Ovary (tissue), 9 donors: ENCODE data around the gene ARSG. TPM values are rescaled to one million over a fixed set of nuclear protein-coding genes. Genes with fewer than 3 reads are reported as not detected.

Source experiments
- DNase-seq, 5 donors: peaks; one replicate each; pipeline ENCODE4 v3.0.0-alpha.2; 2019 to 2020
- H3K27ac ChIP-seq, 2 donors: fragments of 200-600 bp; one replicate each; pipeline versions ENCODE4 v1.5.1 to v1.8.0; 2019 to 2022
- H3K27me3 ChIP-seq: fragments of 200-600 bp; one replicate; pipeline ENCODE4 v1.8.0; 2022
- H3K36me3 ChIP-seq: fragments of 200-600 bp; sonication (generic); one replicate; pipeline ENCODE4 v1.5.1; 2019
- H3K4me1 ChIP-seq: one replicate; pipeline ENCODE4 v1.8.1; 2013; ENCODE audit warnings: mild to moderate bottlenecking, moderate library complexity; ENCODE audit not compliant: insufficient read depth
- H3K4me3 ChIP-seq: fragments of 200-600 bp; sonication (generic); one replicate; pipeline ENCODE4 v1.5.1; 2017
- H3K9me3 ChIP-seq, 2 donors: fragments of 200-600 bp in 1 of 2; sonication (generic) in 1 of 2; one replicate each; pipeline versions ENCODE4 v1.5.1 to v1.8.1; 2013 to 2019; ENCODE audit warnings: mild to moderate bottlenecking in 1 of 2, moderate library complexity in 1 of 2
- EP300 ChIP-seq: sonication (generic); formaldehyde crosslinking; IDR thresholded peaks from one replicate; pipeline ENCODE4 v1.6.1; 2017; ENCODE audit warnings: antibody characterized with exemption
- POLR2A ChIP-seq: fragments of 450-650 bp; IDR thresholded peaks from one replicate; pipeline ENCODE4 v1.6.1; 2017; ENCODE audit warnings: antibody characterized with exemption, mild to moderate bottlenecking, moderate library complexity
- WGBS, 3 donors: extraction: QIAGEN DNeasy Blood & Tissue Kit in 1 of 3; methylation state at CpG; one replicate each; pipeline versions ENCODE4 v1.1.5 to v1.1.7; 2013 to 2017; 5-methylcytosine and 5-hydroxymethylcytosine counted together
- intact Hi-C, 4 donors: fragments of 100-400 bp; cut with DNase I; formaldehyde crosslinking; loops; one replicate each; pipeline versions ENCODE4 v1.11.0 to v1.15.1; 2022 to 2023
- polyA plus RNA-seq, 2 donors: library from polyadenylated mRNA; stranded (reverse); fragments of 200-250 nt in 1 of 2; fragments of 350-450 nt in 1 of 2; fragmentation: Illumina TruSeq in 1 of 2; extraction: RNeasy Lipid Tissue Mini Kit (QIAGEN cat#74804) in 1 of 2; gene quantifications; one replicate each; pipeline ENCODE4 v1.2.3, GENCODE V29; 2013 to 2014
- total RNA-seq, 7 donors: library from RNA; depleted of rRNA in 2 of 7; stranded (reverse); fragments of >200 nt in 2 of 7; fragmentation: NEBNext Ultra II Directional in 3 of 7; extraction: Animal tissue kit (Norgen Biotek cat#: 25700) in 3 of 7; gene quantifications; one replicate each; pipeline versions ENCODE4 v1.1.0 to v1.2.4, GENCODE V29; 2016 to 2023
- TF ChIP-seq, protein P1 (sequence below), 3 donors: fragments of 450-650 bp in 2 of 3; fragments of 200-600 bp in 1 of 3; IDR thresholded peaks; one replicate each; pipeline versions ENCODE4 v1.5.1 to v1.8.0; 2016 to 2022; ENCODE audit warnings: antibody characterized with exemption in 3 of 3, mild to moderate bottlenecking in 1 of 3
- donor health status: DM: no; HTN: no; CAD: no; lungs with moderate emphysema.
- donor health status: DM: no; HTN: no; CAD: no.
- donor health status: Bipolar disorder and iron deficiency.
- donor health status: DM: yes; HTN: yes; CAD: no.
- donor health status: DM: no; HTN: no; CAD: no.
- donor health status: DM: yes; HTN: yes; CAD: no.

The ARSG gene
- total and polyA plus RNA-seq, 9 donors, result 5.2 to 19.8 (median 11.1) TPM

GRCh38 chr17:68291836-68292688 is 767 bp downstream of the ARSG start:
- WGBS, 3 donors, result 0 to 1% (median 1%) methylated on average over 64 to 76 of the region's 76 CpGs
- peak; percentile 56 to 73 (median 59) for DNase-seq
- peaks cover 5% of the 10 kb centered on the region for H3K4me1 ChIP-seq

GRCh38 chr17:68292689-68293040 is 1.4 kb downstream of the ARSG start:
- no peaks in the 10 kb centered on the region for H3K9me3 ChIP-seq
- TF ChIP-seq, protein P1, sequence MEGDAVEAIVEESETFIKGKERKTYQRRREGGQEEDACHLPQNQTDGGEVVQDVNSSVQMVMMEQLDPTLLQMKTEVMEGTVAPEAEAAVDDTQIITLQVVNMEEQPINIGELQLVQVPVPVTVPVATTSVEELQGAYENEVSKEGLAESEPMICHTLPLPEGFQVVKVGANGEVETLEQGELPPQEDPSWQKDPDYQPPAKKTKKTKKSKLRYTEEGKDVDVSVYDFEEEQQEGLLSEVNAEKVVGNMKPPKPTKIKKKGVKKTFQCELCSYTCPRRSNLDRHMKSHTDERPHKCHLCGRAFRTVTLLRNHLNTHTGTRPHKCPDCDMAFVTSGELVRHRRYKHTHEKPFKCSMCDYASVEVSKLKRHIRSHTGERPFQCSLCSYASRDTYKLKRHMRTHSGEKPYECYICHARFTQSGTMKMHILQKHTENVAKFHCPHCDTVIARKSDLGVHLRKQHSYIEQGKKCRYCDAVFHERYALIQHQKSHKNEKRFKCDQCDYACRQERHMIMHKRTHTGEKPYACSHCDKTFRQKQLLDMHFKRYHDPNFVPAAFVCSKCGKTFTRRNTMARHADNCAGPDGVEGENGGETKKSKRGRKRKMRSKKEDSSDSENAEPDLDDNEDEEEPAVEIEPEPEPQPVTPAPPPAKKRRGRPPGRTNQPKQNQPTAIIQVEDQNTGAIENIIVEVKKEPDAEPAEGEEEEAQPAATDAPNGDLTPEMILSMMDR (IDR thresholded peaks at IDR 0.05), result no peak
- TF ChIP-seq EP300, result no peak
- no peak for TF ChIP-seq POLR2A
- no peaks in the 10 kb centered on the region for H3K27me3 ChIP-seq
- DNase-seq, result no peak
- WGBS, 3 donors, result 31 to 33% (median 31%) methylated on average over 9 of the region's 9 CpGs
- H3K4me3 ChIP-seq, result no peak overlapping the region
- peaks cover 5% of the 10 kb centered on the region for H3K4me1 ChIP-seq
- intact Hi-C loops, result no loop called here
- no peak overlapping the region for H3K27ac ChIP-seq
- H3K36me3 ChIP-seq, result no peaks in the 10 kb centered on the region

More at GRCh38 chr17:68291836-68292688, 767 bp downstream of the ARSG start:
- intact Hi-C loops, result no loop called here
- no peak for TF ChIP-seq POLR2A
- TF ChIP-seq EP300, result no peak
- TF ChIP-seq, protein P1 (IDR thresholded peaks at IDR 0.05), result no peak
- Histone ChIP-seq H3K9me3 (no peaks in the 10 kb centered on the region), H3K27ac (peak overlapping the region in 1 of 2 donors; percentile 75), H3K36me3 (no peaks in the 10 kb centered on the region), H3K27me3 (no peaks in the 10 kb centered on the region), H3K4me3 (peak overlapping the region; percentile 47)

DNA sequence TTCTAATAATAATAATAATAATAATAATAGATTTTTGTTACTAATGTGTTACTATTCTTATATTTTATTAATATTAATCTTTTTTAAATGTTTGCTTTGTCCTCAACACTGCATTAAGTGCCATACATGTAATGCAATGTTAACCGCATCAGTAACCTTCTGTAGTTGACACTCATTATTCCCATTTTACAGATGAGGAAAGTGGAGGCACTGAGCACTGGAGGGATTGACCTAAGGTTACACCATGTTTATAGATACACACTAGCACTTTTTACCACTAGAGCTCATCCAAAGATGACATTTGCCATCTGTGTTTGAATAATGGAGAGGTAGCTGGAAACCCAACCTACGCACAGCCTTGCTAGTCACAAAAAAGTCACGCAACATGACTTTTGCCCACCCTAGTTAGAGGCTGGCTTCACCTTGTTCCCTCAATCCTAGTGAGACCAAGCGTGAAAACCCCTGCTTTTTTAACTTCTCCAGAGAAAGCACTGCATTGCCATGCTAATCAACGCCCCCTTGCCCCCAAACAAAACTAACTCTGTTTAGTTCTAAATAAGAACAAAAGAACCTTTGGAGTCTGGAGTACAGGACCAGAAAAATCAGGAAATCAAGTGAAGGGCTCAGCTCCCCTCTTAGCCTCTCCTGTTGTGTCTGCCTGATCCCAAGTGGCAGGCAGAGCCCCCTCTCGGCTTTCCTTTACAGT is 2.3 kb downstream of the ARSG start:
- DNase-seq, result no peak
- H3K27ac ChIP-seq, result no peak overlapping the region
- intact Hi-C loops, result no loop called here
- H3K9me3 ChIP-seq, result no peaks in the 10 kb centered on the region
- H3K27me3 ChIP-seq, result no peaks in the 10 kb centered on the region
- peaks cover 5% of the 10 kb centered on the region for H3K4me1 ChIP-seq
- 95 to 98% (median 96%) methylated on average over 6 of the region's 6 CpGs for WGBS, 3 donors
- H3K4me3 ChIP-seq, result no peak overlapping the region
- H3K36me3 ChIP-seq, result no peaks in the 10 kb centered on the region
- no peak for TF ChIP-seq POLR2A
- no peak for TF ChIP-seq EP300
- TF ChIP-seq, protein P1 (IDR thresholded peaks at IDR 0.05), result no peak

DNA sequence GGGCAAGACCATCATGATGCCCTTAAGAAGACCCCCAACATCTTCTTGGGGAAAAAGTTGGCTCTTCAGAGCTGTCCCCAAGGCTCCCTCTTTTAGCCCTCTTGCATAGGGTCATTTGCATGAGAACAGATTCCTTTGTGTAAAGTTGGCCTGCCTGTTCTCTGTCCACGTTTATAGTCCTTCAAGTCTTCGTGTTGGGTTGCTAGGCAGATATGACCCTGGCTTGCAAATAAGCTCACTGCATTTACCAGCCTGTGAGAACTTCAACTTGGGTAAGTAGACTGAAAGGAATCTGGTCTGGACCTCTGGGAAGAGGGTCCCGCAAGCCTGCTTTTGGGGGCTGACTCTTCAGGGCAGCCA is 2.9 kb downstream of the ARSG start:
- 66 to 81% (median 74%) methylated on average over 3 of the region's 3 CpGs for WGBS, 3 donors
- no peaks in the 10 kb centered on the region for H3K27me3 ChIP-seq
- no peak overlapping the region for H3K4me3 ChIP-seq

More for the DNA sequence above, 2.9 kb downstream of the ARSG start:
- no peak for DNase-seq
- no peak for TF ChIP-seq POLR2A
- no peak for TF ChIP-seq EP300
- H3K27ac ChIP-seq, result no peak overlapping the region
- H3K36me3 ChIP-seq, result no peaks in the 10 kb centered on the region
- no peaks in the 10 kb centered on the region for H3K9me3 ChIP-seq
- H3K4me1 ChIP-seq, result peaks cover 5% of the 10 kb centered on the region
- intact Hi-C loops, result no loop called here
